Activated T-cell treated with anti-CD3 and anti-CD28 coated beads, Interleukin-2, amount 50 U/mL, for 48 hours (primary cell): Measurements from ENCODE around the gene DMKN.

Source experiments
- DNase-seq, 2 experiments: peaks; one replicate each; pipeline ENCODE4 v3.0.0-alpha.2; 2020

DMKN gene, protein sequence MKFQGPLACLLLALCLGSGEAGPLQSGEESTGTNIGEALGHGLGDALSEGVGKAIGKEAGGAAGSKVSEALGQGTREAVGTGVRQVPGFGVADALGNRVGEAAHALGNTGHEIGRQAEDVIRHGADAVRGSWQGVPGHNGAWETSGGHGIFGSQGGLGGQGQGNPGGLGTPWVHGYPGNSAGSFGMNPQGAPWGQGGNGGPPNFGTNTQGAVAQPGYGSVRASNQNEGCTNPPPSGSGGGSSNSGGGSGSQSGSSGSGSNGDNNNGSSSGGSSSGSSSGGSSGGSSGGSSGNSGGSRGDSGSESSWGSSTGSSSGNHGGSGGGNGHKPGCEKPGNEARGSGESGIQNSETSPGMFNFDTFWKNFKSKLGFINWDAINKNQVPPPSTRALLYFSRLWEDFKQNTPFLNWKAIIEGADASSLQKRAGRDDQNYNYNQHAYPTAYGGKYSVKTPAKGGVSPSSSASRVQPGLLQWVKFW

DNA sequence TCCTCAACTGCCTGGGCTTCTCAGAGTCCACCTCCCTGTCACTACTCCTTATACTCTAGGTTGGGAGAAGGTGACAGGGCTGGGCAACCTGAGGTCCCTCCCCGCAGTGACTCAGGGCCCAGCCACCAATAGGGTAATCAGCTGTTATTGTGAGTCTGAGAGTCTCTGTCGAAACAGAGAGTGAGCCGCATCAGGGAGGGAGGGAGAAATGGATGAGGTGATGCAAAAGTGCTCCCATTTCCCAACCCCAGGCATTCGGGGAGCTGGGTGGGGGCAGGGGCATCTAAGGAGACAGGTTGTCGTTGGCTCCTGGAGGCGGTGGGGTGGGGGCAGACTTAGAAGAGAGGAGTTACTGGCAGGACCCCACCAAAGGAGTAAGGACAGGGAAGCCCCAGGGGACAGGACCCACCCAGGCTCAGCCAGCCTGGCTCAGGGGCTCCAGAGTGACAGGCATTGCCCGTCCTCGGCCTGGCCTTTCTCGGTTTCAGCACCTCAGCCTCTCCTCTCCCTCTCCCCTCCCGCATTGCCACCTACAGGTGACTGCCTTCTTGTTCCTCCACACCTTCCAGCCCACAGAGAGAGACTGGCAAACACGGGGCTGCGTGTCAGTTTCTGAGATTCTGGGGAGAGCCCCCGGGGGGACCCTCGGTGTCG is at the start of gene DMKN:
TSS of gene DMKN (minus strand) at position 22 of the 654 bp plus-strand sequence. CDS start 174 bp downstream, outside the sequence.
- no peak for DNase-seq

DNA sequence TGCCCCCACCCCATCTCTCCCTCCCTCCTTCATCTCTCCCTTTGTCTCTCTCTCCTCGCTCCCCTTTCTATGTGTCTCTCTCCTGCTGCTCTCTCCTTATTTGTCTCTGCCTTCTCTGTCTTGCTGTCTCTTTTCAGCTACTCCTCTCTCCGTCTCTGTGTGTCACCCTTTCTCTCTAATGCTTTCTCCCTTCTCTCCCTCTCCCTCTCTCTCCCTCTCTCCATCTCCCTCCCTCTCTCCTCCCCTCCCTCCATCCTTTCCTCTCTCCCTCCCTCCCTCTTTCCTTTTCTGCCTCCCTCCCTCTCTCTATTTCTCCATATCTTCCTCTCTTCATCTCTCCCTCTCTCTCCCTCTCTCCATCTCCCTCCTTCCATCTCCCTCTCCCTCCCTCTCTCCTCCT is 49.3 kb upstream of the DMKN start:
- DNase-seq: no peak

DNA sequence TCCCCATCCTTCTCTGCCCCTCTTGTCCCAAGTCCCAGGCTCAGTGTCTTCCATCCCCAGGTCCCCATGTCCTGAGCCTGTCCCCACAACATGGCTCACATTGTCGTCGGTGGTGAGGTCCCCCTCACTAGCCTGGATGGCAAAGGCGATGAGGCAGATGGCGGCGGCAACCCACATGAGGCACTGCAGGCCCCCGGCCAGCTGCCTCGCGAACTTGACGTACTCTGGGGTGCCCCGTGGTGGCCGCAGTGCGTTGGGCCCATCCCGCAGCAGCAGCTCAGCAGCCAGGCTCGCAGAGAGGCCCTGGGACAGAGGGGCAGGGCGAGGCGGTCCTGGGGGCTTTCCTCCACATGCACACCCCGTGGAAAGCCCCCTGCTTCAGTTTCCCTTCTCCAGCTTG is 48.9 kb upstream of the DMKN start:
- no peak for DNase-seq

DNA sequence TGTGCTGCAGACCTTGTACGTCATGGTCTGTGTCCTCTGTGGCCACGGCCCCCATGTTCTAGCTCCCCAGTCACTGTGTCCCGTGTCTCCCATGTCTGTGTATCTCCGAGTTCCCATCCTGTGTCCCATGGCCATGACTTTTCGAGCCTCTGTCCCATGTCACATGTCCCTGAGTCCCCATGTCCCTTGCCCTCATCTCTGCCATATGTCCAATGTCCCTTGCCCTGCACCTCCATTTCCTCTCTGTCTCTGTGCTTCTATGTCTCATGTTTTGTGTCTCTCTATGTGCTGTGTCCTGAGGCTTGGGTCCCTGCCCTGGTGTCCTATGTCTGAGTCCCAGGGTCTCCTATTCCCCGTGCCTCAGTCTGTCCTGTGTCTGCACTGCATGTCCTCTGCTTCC is 48.0 kb upstream of the DMKN start:
- DNase-seq: no peak

DNA sequence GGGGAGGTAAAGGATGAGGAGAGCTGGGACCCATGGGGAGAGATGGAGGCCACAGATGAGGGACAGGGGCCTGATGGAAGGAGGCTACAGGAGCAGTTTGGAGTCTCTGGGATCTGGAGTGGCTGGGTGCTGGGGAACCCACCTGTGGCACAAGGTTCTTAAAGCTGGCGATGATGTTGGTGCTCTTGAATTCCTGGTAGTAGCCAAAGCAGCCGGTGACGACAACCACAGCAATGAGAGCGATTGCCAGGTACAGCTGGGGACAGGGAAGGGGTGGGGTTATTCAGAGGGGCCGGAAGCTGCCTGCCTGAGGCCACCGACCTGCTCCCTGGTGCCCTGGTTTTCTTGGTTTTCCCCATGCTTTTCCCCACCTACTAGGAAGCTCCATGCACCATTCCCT is 47.2 kb upstream of the DMKN start:
- no peak for DNase-seq

DNA sequence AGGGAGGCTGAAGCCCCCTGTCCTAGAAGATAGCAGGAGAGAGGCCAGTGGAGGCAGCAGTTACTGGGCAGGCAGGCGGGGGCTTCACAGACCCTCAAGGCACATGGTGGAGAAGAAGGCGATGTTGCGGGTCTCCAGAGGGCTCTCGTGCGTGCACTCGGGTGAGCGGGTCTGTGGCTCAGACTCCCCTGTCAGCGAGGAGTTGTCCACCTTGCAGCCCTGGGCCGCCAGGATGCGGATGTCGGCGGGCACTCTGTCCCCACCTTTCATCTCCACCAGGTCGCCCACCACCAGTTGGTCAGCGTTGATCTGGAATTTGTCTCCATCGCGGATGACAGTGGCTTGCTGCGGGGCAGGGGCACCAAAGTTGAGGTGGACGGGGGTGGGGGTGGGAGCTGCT is 46.8 kb upstream of the DMKN start:
- no peak for DNase-seq

DNA sequence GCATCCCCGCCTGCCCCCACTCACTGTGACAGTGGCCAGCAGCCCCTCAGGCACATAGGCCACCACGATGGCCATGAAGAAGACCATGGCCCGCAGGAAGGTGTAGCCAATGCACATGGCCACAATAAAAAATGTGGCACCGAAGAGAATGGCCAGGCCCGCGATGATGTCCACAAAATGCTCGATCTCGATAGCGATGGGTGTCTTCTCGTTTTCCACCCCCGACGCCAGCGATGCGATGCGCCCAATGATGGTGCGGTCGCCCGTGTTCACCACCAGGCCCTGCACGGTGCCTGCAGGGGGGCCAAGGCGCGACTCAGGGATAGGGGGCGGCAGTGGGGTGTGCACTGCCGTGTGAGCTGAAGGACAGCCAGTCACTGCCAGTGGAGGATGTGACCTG is 46.3 kb upstream of the DMKN start:
- no peak for DNase-seq

DNA sequence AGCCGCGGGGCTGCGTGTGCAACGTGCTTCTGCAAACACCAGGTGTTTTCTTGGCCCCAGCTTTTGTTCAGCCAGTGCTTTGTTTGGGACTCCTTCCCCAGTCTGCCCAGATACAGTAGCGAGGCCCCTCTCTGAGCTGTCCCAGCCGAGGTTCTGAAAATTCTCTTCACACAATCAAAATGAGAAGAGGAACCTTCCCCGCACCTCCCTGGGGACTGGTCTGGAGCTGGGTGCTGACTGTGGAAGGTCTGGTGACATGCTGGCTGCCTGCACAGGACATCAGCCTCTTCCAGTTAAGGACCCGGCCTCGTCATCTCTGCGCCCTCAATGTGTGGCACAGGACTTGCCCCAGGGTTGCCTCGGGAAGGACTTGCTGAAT is 45.8 kb upstream of the DMKN start:
- no peak for DNase-seq

DNA sequence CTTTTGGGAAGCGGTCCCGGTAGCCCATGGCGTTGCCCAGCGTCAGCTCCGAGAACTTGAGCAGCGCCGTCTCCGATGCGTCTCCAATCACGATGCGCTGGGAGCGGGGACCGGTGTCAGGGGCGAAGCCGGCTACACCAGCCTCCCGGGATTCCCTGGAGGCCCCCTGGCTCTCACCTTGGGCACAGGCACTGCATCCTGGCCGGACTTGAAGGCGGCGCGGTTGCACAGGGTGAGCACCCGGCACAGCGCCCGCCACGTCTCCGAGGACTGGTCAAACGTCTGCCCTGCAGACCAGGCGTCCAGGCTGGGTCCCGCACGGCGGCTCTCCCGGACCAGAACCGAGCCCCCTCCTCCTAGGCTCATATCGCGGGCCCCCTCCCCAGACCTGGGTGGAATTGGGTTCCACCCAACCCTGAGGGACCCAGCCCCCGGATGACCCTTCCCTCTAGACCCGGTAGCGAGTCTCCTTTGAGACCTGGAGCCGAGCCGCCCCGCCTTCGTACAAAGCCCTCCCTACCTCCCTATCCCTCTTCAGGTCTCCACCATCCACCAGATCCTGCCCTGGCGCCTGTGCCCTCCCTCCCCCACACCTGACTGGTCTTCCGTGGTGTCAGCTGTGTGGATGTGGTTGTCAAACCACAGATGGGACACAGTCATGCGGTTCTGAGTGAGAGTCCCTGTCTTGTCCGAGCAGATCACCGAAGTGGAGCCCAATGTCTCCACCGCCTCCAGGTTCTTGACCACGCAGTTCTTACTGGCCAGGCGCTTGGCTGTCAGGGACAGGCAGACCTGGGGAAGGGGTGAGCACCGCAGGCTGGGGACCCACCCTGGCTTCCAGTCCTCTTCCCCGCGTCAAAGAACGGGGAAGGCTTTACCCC is 45.2 kb upstream of the DMKN start:
- no peak for DNase-seq

DNA sequence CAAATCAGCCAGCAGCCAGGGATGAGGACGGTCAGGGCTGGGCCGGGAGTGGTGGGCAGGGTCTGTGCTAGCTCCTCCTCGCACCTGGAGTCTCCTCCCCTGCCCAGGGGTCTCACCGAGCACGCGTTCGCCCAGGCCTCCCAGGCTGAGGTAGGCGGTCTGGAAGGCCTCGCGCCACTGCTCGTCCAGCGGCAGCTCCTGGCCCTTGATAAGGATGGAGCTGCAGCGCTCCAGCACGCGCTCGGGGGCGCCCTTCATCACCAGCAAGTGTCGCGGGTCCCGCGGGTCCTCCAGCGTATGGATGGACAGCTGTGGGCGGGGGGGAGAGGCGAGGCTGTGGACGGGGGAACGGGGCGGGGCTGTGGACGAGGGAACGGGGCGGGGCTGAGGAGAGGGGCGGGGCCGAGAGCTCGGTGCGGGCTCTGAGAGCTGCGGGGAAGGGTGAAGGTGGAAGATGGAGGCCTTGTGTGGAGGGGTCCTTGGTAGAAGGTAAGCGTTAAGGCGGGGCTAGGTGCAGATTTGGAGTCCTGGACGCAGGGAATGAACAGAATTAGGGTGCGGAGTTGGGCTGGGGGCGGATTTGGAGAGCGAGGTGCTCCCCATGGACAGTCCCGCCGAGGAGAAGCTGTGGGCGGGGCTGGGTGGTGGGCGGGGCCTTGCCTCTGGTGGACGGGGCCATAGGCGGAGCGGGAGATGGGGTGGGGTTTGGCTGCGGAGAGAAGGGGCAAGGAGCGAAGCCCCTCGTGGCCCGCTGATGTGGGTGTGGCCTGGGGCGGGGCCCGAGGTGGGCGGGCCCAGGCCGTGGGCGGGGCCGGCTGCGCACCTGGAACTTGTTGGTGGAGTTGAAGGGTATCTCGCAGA is 44.3 kb upstream of the DMKN start:
- peak; percentile 77 to 80 for DNase-seq

DNA sequence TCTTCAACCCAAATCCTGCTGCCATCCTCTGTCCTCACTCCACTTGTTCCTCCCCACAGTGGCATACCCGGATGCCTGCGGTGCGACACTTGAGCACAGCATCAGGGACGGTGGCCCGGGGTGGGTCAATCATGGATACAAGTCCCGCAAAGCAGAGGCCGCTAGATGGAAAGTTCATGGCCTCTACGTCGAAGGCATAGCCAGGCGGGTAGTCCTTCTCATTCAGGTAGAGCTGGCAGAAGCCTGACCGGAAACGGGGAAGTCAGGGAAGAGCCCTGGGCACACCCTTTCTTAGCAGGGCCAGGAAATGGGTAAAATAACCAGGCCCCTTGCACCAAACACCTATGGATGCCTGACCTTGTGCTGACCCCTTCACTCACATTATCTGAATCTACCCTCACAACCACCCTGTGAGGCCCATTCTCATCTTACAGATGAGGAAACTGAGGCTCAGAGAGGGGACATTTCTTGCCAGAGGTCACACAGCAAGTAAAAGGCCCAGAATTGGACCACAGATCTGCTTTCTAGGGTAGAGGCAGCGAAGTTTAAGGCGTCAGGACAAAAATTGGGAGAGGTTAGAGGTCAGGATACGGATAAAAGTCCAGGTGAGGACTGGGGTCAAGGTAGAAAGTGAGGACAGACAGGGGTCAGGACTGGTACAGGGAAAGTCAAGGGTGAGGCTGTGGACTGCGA is 43.5 kb upstream of the DMKN start:
- no peak for DNase-seq

DNA sequence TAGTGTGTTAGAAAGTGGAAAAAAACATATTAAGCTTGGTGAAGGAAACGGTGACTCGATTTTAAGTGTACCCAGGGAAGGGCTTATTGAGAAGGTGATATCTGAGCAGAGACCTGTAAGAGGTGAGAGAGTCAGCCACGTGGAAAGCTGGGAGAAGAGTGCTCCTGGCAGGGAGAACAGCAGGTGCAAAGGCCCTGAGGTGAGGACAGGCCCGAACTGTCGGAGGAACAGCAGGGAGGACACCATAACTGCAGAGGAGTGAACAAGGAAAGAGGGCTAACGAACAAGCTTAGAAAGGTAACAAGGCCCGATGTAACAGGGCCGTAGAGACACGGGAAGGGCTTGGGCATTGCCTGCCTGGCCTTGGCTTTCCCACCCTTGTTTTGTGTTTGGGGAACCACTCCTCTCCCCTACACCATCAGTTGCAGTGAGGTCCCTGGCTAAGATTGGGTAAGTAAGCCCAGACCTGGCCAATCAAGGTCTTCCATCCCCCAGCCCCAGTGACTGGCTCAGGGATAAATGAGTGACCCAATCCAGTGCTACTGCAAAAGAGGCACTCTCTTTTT is 42.7 kb upstream of the DMKN start:
- DNase-seq: no peak

DNA sequence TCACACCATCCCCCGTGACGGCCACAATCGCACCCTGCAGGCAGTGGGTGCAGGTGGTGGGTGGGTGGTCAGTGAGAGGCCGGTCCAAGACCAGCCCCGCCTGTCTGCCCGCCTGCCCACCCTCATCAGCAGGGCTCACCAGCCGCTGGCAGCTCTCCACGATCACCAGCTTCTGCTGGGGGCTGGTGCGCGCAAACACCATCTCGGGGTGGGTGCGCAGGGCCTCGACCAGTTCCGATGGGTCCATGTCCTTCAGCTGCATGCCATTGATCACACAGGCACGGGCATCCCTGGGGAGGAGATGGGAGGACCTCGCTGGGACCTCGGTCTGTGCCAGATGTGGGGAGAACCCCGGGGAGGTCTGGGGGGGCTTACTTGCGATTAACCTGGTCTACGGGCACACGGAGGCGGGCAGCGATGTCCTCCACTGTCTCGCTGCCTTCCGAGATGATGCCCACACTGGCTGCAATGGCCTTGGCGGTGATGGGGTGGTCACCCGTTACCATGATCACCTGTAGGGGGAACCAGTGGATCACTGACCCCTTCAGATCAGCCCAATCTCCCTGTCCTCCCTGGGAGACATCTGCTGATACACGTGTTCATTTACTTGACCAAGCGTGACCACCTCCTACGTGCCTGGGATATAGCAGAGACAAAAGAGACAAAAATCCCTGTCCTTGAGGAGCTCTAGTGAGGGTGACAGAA is 42.0 kb upstream of the DMKN start:
- no peak for DNase-seq

DNA sequence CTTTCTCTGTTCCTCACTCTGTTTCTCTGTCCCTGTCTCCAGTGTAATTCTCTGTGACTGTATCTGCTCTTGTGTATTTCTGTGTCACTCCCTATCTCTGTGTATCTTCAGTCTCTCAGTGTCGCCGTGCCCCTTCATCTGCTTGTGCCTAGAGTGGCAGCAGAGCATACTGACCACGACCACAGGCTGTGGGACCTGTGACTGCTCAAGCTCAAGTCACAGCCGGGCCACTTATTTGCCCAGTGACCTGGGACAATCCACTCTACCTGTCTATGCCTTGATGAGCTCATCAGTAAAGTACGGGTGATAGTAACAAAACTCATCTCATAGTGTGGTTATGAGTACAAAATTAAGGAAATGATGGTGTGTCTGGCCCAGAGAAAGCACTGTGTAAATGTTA is 40.6 kb upstream of the DMKN start:
- DNase-seq: no peak

DNA sequence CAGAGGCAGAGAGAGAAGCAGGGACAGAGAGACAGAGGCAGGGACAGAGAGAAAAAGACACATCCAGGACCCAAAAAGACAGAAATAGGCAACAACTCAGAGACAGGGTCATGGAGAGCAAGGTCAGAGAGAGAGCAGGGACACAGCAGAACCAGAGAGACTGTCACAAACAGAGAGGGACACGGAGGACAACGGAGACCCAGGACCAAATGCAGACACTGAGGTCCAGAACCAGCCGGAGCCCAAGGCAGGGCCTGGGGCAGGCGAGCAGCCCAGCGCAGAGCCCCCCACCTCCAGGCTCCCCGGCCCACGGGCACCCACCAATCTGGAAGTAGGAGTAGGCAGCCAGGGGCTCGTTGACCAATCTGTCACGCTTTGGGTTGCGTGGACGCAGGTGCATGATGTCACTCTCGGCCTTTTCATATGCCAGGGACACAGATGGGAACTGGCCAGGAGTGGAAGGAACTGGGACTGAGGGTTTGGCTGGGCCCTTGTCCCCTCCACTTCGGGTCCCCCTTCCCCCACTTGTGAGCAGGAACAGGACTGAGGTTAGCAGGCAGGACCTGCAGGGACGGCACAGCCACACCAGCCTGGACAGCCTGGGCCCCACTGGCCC is 40.0 kb upstream of the DMKN start:
- no peak for DNase-seq

DNA sequence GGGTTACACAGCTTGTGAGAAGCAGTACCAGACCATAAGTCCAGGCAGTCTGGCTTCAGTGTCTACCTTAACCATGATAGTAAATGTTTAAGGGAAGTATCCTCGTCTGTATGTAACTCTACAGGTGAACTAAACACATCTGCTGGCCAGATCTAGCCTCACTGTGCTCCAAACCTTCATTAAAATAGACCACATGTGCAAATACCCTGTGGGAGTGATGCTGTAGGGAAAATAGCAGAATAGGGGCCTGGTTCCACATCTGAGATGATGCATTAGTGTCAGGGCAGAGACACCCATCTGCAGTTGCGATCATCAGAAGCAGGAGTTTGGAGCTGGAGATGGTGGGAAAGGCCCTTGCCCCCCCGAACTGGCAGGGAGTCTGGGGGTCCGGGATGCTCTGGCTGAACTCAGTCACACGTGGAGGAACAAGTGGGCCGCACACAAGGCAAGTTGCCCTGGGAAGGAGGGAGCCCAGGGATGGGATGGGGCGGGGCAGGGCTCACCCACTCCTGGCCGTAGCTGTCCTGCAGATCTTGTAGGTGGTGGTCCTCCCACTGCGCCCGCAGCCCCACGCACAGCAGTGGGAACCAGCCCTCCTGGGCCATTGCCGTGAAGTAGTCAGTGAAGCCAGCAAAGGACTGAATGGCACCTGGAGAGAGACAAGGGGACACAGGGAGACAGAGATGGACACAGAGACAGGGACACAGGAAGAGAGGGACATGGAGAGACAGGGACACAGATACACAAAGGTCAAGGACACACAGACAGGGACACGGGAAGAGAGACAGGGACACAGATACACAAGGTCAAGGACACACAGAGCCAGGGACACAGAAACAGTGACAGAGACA is 39.3 kb upstream of the DMKN start:
- DNase-seq: no peak

DNA sequence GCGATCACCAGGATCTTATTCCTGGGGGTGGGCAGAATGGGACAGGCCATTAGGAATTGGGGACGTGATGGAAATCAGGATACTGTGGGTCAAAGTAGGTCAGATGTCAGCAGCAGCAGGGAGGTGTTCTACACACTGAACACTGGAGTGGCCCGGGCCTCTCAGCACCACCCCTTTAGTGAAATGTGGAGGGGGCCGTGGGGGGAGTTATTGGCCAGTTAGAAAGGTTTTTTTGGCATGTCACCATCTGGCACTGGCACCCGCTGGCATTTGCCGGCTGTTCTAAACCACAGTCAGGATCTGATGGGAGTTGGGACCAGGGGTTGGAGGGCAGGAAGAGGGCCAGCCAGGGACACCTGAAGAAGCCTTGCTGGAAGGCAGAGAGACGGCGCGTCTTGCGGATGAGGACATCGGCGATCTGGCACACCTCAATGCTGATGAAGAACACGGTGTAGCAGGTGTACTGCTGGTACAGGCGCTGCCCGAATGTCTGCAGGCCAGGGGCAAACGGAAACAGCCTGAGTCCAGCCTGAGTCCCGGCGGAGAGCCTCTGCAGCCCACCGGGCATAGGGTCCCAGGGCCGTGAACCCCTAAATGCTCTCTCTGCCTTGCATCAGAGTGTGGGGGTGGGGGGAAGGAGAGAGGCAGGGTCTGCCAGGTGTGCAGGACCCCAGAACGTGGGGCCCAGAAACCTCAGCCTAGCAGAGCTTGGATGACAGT is 37.8 kb upstream of the DMKN start:
- DNase-seq: no peak

DNA sequence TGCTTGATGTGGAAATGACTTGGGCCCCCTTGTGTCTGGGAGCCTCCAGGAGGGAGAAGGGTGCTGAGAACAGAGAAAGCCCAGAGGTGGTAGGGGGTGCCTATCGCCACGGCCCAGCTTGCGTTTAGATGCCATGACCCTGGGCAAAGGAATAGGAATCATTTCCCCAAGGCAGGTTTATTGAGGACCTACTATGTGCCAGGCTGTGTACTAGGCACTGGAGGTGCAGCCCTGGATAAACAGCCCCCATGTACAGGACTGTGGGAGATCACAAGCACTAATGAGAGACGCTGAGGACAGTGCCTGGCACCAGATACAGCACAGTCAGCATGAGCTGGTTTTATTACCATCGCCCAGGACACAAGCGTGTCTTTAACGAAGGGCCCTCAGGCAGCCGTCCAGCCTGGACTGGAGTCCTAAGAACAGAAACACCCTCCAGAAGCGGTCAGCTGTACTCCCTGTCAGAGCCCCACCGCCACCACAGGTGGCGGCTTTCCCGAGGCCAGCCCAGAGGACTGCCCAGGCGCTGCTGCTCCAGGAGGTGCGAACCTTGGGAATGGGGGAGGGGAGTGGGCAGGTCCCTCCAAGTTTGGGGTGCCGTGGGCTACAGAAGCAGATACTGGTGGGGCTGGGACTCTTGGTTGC is 36.6 kb upstream of the DMKN start:
- no peak for DNase-seq
